HG03095 (cell line): ENCODE measurements around the gene SERPIND1.

Experiments used
- ATAC-seq: cut with Tn5 transposase; IDR thresholded peaks from one replicate; pipeline ENCODE4 v1.9.1; 2021; ENCODE audit warnings: moderate library complexity; ENCODE audit not compliant: unreplicated experiment

The SERPIND1 gene

GRCh38 chr22:20771918-20772625 is 1.8 kb upstream of the SERPIND1 start:
- no peak for ATAC-seq

- no peak for ATAC-seq
Observed at GRCh38 chr22:20774882-20775281, 969 bp downstream of the SERPIND1 start.

- ATAC-seq, result no peak
Observed at GRCh38 chr22:20775342-20775895, 1.5 kb downstream of the SERPIND1 start.

GRCh38 chr22:20776624-20777405 is 2.9 kb downstream of the SERPIND1 start:
- ATAC-seq, result no peak

GRCh38 chr22:20777420-20778177 is 3.7 kb downstream of the SERPIND1 start:
- no peak for ATAC-seq

GRCh38 chr22:20779014-20779817 is 5.3 kb downstream of the SERPIND1 start:
- no peak for ATAC-seq

GRCh38 chr22:20779818-20780158 is 5.9 kb downstream of the SERPIND1 start:
- no peak for ATAC-seq

- ATAC-seq, result no peak
Observed at GRCh38 chr22:20781272-20781990, 7.5 kb downstream of the SERPIND1 start.

- no peak for ATAC-seq
Observed at GRCh38 chr22:20782083-20782482, 8.2 kb downstream of the SERPIND1 start.

GRCh38 chr22:20782596-20783299 is 8.8 kb downstream of the SERPIND1 start:
- ATAC-seq, result no peak

GRCh38 chr22:20783300-20783673 is 9.4 kb downstream of the SERPIND1 start:
- ATAC-seq, result no peak

GRCh38 chr22:20783844-20784723 is 10.2 kb downstream of the SERPIND1 start:
- no peak for ATAC-seq

GRCh38 chr22:20785415-20785814 is 11.5 kb downstream of the SERPIND1 start:
- ATAC-seq, result no peak

GRCh38 chr22:20786048-20786447 is 12.1 kb downstream of the SERPIND1 start:
- ATAC-seq, result no peak

- no peak for ATAC-seq
Observed at GRCh38 chr22:20786536-20786979, 12.6 kb downstream of the SERPIND1 start.

- no peak for ATAC-seq
Observed at GRCh38 chr22:20787223-20787622, 13.3 kb downstream of the SERPIND1 start.

- no peak for ATAC-seq
Observed at GRCh38 chr22:20787746-20788626, 14.1 kb downstream of the SERPIND1 start.
